Subcutaneous abdominal adipose tissue (tissue), 5 donors: Measurements from ENCODE around the gene IGLON5.

Experiments used
- H3K27ac ChIP-seq: one replicate; pipeline ENCODE4 v1.7.0; 2013; ENCODE audit warnings: low read depth, mild to moderate bottlenecking, inconsistent platforms, low read length, moderate library complexity
- H3K27me3 ChIP-seq, 5 donors: one replicate each; pipeline ENCODE4 v1.7.0; 2013; ENCODE audit warnings: low read length in 5 of 5, inconsistent platforms in 1 of 5; ENCODE audit not compliant: control insufficient read depth in 5 of 5, insufficient read depth in 4 of 5
- H3K36me3 ChIP-seq, 5 donors: one replicate each; pipeline ENCODE4 v1.7.0; 2013; ENCODE audit warnings: low read length in 5 of 5; ENCODE audit not compliant: control insufficient read depth in 5 of 5, insufficient read depth in 5 of 5
- H3K4me1 ChIP-seq, 5 donors: one replicate each; pipeline ENCODE4 v1.7.0; 2013; ENCODE audit warnings: low read length in 5 of 5, mild to moderate bottlenecking in 3 of 5, moderate library complexity in 1 of 5; ENCODE audit not compliant: control insufficient read depth in 5 of 5, insufficient read depth in 5 of 5
- H3K4me3 ChIP-seq, 5 donors: one replicate each; pipeline ENCODE4 v1.7.0; 2013; ENCODE audit warnings: low read length in 5 of 5, low read depth in 1 of 5
- H3K9ac ChIP-seq, 5 donors: one replicate each; pipeline ENCODE4 v1.7.0; 2013; ENCODE audit warnings: low read length in 5 of 5, mild to moderate bottlenecking in 4 of 5, moderate library complexity in 3 of 5
- H3K9me3 ChIP-seq, 5 donors: one replicate each; pipeline ENCODE4 v1.7.0; 2013; ENCODE audit warnings: low read length in 5 of 5; ENCODE audit not compliant: control insufficient read depth in 5 of 5
- donor health status: healthy.
- donor health status: healthy.
- donor health status: healthy.
- donor health status: healthy.
- donor health status: healthy.

IGLON5 gene

DNA sequence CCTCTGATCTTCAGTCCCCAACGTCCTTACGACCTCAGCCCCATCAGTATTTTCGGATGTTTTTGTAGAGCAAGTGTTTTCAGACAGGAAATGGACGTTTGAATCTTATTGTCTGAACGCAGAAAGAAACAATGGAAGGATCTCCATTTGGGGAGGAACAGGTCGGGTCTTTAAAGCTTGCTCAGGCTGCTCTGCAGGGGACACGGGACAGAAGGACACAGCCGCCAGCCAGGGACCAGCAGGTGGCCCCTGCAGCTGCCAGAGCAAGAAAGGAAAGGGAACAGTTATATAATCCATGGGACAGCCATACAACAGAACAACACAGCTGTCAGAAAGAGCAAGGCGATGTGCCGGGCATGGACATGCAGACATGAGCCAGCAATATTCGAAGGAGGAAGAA, 18.5 kb upstream of the IGLON5 start:
- no peaks in the 10 kb centered on the region for H3K36me3 ChIP-seq
- H3K27me3 ChIP-seq: peaks cover 15 to 35% (median 34%) of the 10 kb centered on the region in 5 donors
- no peak overlapping the region for H3K4me3 ChIP-seq
- H3K4me1 ChIP-seq: no peaks in the 10 kb centered on the region
- H3K27ac ChIP-seq: no peak overlapping the region
- no peak overlapping the region for H3K9ac ChIP-seq
- H3K9me3 ChIP-seq: no peaks in the 10 kb centered on the region

- H3K9ac ChIP-seq: no peak overlapping the region
- no peaks in the 10 kb centered on the region for H3K36me3 ChIP-seq
- H3K4me1 ChIP-seq: no peaks in the 10 kb centered on the region
- no peak overlapping the region for H3K27ac ChIP-seq
- peaks cover 15 to 35% (median 34%) of the 10 kb centered on the region in 5 donors for H3K27me3 ChIP-seq
- H3K9me3 ChIP-seq: no peaks in the 10 kb centered on the region
- H3K4me3 ChIP-seq: no peak overlapping the region
Measured at GRCh38 chr19:51293571-51294210, 17.8 kb upstream of the IGLON5 start.

GRCh38 chr19:51294211-51294976, 17.1 kb upstream of the IGLON5 start:
- peaks cover 15 to 37% (median 34%) of the 10 kb centered on the region in 5 donors for H3K27me3 ChIP-seq
- no peaks in the 10 kb centered on the region for H3K4me1 ChIP-seq
- no peak overlapping the region for H3K27ac ChIP-seq
- no peak overlapping the region for H3K9ac ChIP-seq
- no peak overlapping the region for H3K4me3 ChIP-seq
- no peaks in the 10 kb centered on the region for H3K9me3 ChIP-seq
- no peaks in the 10 kb centered on the region for H3K36me3 ChIP-seq

GRCh38 chr19:51294977-51295375, 16.5 kb upstream of the IGLON5 start:
- H3K4me3 ChIP-seq: no peak overlapping the region
- no peaks in the 10 kb centered on the region for H3K4me1 ChIP-seq
- no peaks in the 10 kb centered on the region for H3K36me3 ChIP-seq
- H3K27ac ChIP-seq: no peak overlapping the region
- no peak overlapping the region for H3K9ac ChIP-seq
- H3K9me3 ChIP-seq: no peaks in the 10 kb centered on the region
- H3K27me3 ChIP-seq: peaks cover 15 to 37% (median 34%) of the 10 kb centered on the region in 5 donors

GRCh38 chr19:51295382-51296126, 15.9 kb upstream of the IGLON5 start:
- H3K27ac ChIP-seq: no peak overlapping the region
- no peaks in the 10 kb centered on the region for H3K36me3 ChIP-seq
- H3K9me3 ChIP-seq: no peaks in the 10 kb centered on the region
- peaks cover 15 to 38% (median 34%) of the 10 kb centered on the region in 5 donors for H3K27me3 ChIP-seq
- H3K4me3 ChIP-seq: no peak overlapping the region
- no peak overlapping the region for H3K9ac ChIP-seq
- H3K4me1 ChIP-seq: no peaks in the 10 kb centered on the region

- Histone ChIP-seq H3K36me3 (no peaks in the 10 kb centered on the region), H3K9me3 (no peaks in the 10 kb centered on the region), H3K9ac (no peak overlapping the region), H3K27ac (no peak overlapping the region), H3K27me3 (peaks cover 15 to 40% (median 34%) of the 10 kb centered on the region in 5 donors), H3K4me3 (no peak overlapping the region), H3K4me1 (no peaks in the 10 kb centered on the region)
Measured at GRCh38 chr19:51296336-51297093, 14.9 kb upstream of the IGLON5 start.

- H3K9me3 ChIP-seq: peaks cover 0 to 2% (median 0%) of the 10 kb centered on the region in 5 donors
- H3K4me3 ChIP-seq: no peak overlapping the region
- H3K27ac ChIP-seq: no peak overlapping the region
- no peaks in the 10 kb centered on the region for H3K4me1 ChIP-seq
- no peaks in the 10 kb centered on the region for H3K36me3 ChIP-seq
- no peak overlapping the region for H3K9ac ChIP-seq
- peaks cover 15 to 40% (median 34%) of the 10 kb centered on the region in 5 donors for H3K27me3 ChIP-seq
Measured at GRCh38 chr19:51297406-51297805, 14.0 kb upstream of the IGLON5 start.

- Histone ChIP-seq H3K36me3 (no peaks in the 10 kb centered on the region), H3K27ac (no peak overlapping the region), H3K9me3 (peaks cover 0 to 27% (median 20%) of the 10 kb centered on the region in 5 donors), H3K4me1 (no peaks in the 10 kb centered on the region), H3K4me3 (no peak overlapping the region), H3K27me3 (peaks cover 0 to 12% (median 5%) of the 10 kb centered on the region in 5 donors), H3K9ac (no peak overlapping the region)
Measured at GRCh38 chr19:51301266-51301665, 10.2 kb upstream of the IGLON5 start.

DNA sequence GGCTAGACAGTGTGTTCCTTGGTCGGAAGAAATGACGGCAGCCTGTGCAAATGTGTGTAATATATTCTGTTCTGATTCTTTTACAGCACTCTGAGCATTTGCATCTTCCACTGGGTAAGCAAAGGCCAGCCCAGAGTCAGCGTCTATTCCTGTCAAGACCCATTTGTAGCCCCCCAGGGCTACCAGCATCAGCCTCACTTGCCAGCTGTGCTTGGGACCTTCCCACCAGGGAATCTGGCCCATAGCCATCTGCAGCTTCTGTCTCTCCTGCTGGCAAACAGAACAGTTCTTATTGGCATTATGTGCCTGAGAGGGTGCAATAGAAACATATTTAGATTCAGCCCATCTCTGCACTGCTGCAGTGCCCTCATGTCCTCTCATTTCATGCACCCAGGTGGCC, 6.0 kb upstream of the IGLON5 start:
- Histone ChIP-seq H3K9me3 (peaks cover 0 to 31% (median 27%) of the 10 kb centered on the region in 5 donors), H3K36me3 (no peaks in the 10 kb centered on the region), H3K4me3 (no peak overlapping the region), H3K4me1 (no peaks in the 10 kb centered on the region), H3K27me3 (peaks cover 0 to 23% (median 13%) of the 10 kb centered on the region in 5 donors), H3K9ac (no peak overlapping the region), H3K27ac (no peak overlapping the region)
